ENCODE measurements around the gene KLRD1. TPM values are rescaled to one million over a fixed set of nuclear protein-coding genes. Genes with fewer than 3 reads are reported as not detected.
A peak's percentile ranks its signal among the peaks of the same experiment; 100 is the strongest.
"Not testable (repeated sequence)": the region's sequence is repeated elsewhere in the genome, so short reads cannot be mapped to it uniquely, and the experiment has no call there.

Gene KLRD1
- total and polyA plus RNA-seq, 12 donors = 0.22 to 5.7 (median 1.2) TPM

DNA sequence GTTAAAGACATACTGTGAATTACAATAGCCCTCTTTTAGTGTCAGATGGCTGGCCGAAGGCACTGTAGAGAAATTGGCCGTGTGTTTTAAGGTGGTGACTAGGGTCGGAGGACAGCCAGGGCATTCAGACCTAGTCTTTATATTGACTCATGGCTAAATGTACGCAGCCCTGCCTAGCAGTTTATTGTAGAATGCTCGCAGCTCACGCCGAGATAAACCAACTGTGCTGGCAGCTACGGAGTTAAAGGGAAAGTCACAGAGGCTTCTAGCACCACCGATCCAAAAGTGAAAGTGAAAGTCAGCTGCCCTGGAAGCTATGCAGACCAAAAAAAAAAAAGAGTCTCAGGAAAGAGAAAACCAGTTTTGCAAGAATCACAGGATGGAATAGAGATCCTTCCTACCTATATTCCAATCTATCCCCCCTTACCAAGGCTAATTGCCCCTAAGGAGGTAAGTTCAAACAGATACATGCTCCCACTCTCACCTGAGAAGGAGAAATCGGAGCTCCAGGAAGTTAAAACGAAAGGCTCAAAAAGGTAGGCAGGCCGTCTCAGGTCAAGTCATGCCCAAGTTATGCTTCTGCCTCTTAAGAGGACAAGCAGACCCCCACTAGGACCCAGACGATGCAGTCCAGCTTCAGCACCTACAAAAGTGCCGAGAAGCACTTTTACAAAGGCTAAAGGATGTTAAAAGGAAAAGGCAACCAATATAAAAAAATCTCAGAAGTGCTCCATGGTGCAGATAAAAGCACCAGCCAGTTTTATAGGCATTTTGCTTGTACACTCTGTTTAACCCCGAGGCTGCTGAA, 57.3 kb downstream of the KLRD1 start:
- Histone ChIP-seq H3K4me3 (peak overlapping the region; percentile 44 to 96 (median 71)), H3K36me3 (no peaks in the 10 kb centered on the region), H3K9me3 (no peaks in the 10 kb centered on the region), H3K27me3 (no peaks in the 10 kb centered on the region), H3K27ac (peak overlapping the region; percentile 78 to 97 (median 94)), H3K4me1 (peaks cover 0 to 54% (median 27%) of the 10 kb centered on the region in 9 donors)
- WGBS, 2 donors = 1% methylated on average over 15 of the region's 15 CpGs
- ATAC-seq (peak; percentile 83 to 93 (median 86)), DNase-seq (peak; percentile 22 to 76)
- intact Hi-C loops (cut with DNase I) = loop anchor here in 3 of 10 donors (5.0 to 10.0 kb wide), 4 partner anchors 130 to 360 kb away; partner anchors contain the start of genes GABARAPL1 (in 1 of the 3) and YBX3 (in 1 of the 3)
- TF ChIP-seq CTCF (IDR thresholded peaks at IDR 0.05) = no peak

DNA sequence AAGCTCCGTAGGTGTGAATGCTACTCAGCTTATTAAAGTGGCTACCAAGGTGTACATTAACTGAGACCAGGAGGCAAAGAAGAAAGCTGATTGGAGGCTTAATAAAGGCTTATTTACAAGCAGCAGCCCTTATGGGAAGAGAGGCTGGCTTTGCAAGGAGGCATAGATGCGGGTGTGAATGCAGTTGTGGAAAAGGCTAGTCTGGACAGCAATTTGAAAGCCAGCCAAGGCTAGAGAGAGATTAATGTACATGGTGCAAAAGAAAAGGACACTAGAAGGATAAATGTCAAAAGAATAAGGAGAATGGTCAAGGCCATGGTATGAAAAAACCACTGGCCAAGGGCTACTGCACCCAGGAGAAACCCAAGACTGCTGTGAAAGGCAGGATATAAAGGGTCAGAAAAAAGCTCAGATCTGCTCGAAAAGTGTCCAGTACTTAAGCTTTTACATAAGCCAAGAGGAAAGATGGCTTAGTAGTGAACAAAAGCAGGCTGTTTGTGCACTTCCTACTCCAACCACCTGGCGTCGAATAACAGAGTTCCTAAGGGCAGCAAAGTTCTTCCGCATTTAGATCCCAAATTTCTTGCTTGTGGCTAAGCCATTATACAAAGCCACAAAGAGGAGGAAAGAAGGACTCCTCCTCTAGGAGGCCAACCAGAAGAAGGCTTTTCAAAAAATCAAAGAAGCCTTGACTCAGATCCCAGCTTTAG, 58.2 kb downstream of the KLRD1 start:
- 38 to 43% methylated on average over 6 of the region's 6 CpGs for WGBS, 2 donors
- no peaks in the 10 kb centered on the region for H3K9me3 ChIP-seq
- DNase-seq (no peak), ATAC-seq (no peak)
- H3K4me3 ChIP-seq = peak overlapping the region in 9 of 10 donors; percentile 44 to 96 (median 75)
- H3K4me1 ChIP-seq = peaks cover 0 to 55% (median 27%) of the 10 kb centered on the region in 9 donors
- TF ChIP-seq CTCF (IDR thresholded peaks at IDR 0.05) = peak in 4 of 9 donors; percentile 9 to 29 (median 23)
- peak overlapping the region in 9 of 10 donors; percentile 81 to 97 (median 94) for H3K27ac ChIP-seq
- intact Hi-C loops (cut with DNase I) = loop anchor here in 3 of 10 donors (10.0 kb wide), 3 partner anchors 131 to 359 kb away; partner anchors contain the start of gene YBX3 (in 1 of the 3)
- no peaks in the 10 kb centered on the region for H3K36me3 ChIP-seq
- no peaks in the 10 kb centered on the region for H3K27me3 ChIP-seq

DNA sequence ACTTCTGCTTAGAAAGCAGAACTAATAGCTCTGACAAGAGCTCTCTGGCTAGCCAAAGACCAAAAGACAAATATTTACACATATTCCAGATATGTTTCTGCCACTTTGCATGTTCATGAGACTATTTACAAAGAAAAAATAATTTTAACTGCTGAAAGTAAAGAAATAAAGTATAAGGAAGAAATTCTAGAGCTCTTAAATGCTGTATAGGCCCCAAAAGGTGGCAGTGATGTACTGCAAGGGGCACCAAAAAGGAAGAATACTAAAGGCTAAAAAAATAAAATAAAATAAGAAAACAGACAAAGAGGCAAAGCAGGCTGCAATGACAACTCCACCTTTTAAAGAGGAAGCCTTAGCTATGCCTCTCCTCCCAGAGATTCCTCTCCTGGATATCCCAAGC, 59.2 kb downstream of the KLRD1 start:
- H3K27me3 ChIP-seq = no peaks in the 10 kb centered on the region
- peak in 1 of 9 donors; percentile 23 for TF ChIP-seq CTCF (IDR thresholded peaks at IDR 0.05)
- no peak overlapping the region for H3K4me3 ChIP-seq
- H3K4me1 ChIP-seq = peaks cover 0 to 60% (median 26%) of the 10 kb centered on the region in 9 donors
- H3K36me3 ChIP-seq = no peaks in the 10 kb centered on the region
- peak overlapping the region in 7 of 10 donors; percentile 30 to 97 (median 94) for H3K27ac ChIP-seq
- DNase-seq = no peak
- ATAC-seq = no peak
- H3K9me3 ChIP-seq = no peaks in the 10 kb centered on the region
- intact Hi-C loops (cut with DNase I) = loop anchor here in 3 of 10 donors (10.0 kb wide), 3 partner anchors 132 to 358 kb away; partner anchors contain the start of gene YBX3 (in 1 of the 3)

GRCh38 chr12:10367714-10368113, 60.0 kb downstream of the KLRD1 start:
- DNase-seq, ATAC-seq, H3K36me3 ChIP-seq, H3K9me3 ChIP-seq, H3K27me3 ChIP-seq, H3K4me3 ChIP-seq: not testable (repeated sequence)
- intact Hi-C loops (cut with DNase I) = loop anchor here in 3 of 10 donors (10.0 kb wide), 3 partner anchors 133 to 357 kb away; partner anchors contain the start of gene YBX3 (in 1 of the 3)
- H3K27ac ChIP-seq = peak overlapping the region in 2 of 10 donors; percentile 54 to 69
- WGBS, 2 donors = 73 to 80% methylated on average over 4 of the region's 4 CpGs
- H3K4me1 ChIP-seq = peaks cover 0 to 60% (median 26%) of the 10 kb centered on the region in 9 donors
